Liver (tissue), 9 donors: ENCODE data around the gene CADPS. TPM values are rescaled to one million over a fixed set of nuclear protein-coding genes. Genes with fewer than 3 reads are reported as not detected.

Source experiments
- DNase-seq: peaks from one replicate; pipeline ENCODE4 v3.0.0-alpha.2; 2017; ENCODE audit warnings: low spot score
- H3K27ac ChIP-seq, 2 donors: one replicate each; pipeline ENCODE4 v1.7.0; 2013; ENCODE audit warnings: inconsistent platforms in 2 of 2, low read length in 2 of 2, control low read depth in 1 of 2, low read depth in 1 of 2, mild to moderate bottlenecking in 1 of 2
- H3K27me3 ChIP-seq, 4 donors: one replicate each; pipeline versions ENCODE4 v1.6.1 to v1.7.0; 2013; ENCODE audit warnings: low read length in 3 of 4, inconsistent platforms in 1 of 4, mild to moderate bottlenecking in 1 of 4, moderate library complexity in 1 of 4; ENCODE audit not compliant: control insufficient read depth in 4 of 4, insufficient read depth in 4 of 4
- H3K36me3 ChIP-seq, 4 donors: one replicate each; pipeline versions ENCODE4 v1.6.1 to v1.7.0; 2013; ENCODE audit warnings: low read length in 3 of 4, mild to moderate bottlenecking in 3 of 4, low read depth in 1 of 4, moderate library complexity in 1 of 4; ENCODE audit not compliant: control insufficient read depth in 4 of 4, insufficient read depth in 3 of 4
- H3K4me1 ChIP-seq, 4 donors: one replicate each; pipeline versions ENCODE4 v1.6.1 to v1.7.0; 2013; ENCODE audit warnings: low read length in 3 of 4, mild to moderate bottlenecking in 3 of 4, moderate library complexity in 1 of 4; ENCODE audit not compliant: control insufficient read depth in 4 of 4, insufficient read depth in 4 of 4
- H3K4me3 ChIP-seq, 3 donors: one replicate each; pipeline versions ENCODE4 v1.6.1 to v1.7.0; 2013; ENCODE audit warnings: low read length in 3 of 3, control low read depth in 1 of 3, low read depth in 1 of 3, mild to moderate bottlenecking in 1 of 3
- H3K9ac ChIP-seq, 2 donors: one replicate each; pipeline ENCODE4 v1.7.0; 2013; ENCODE audit warnings: low read length in 2 of 2, mild to moderate bottlenecking in 2 of 2, moderate library complexity in 2 of 2, control low read depth in 1 of 2, low read depth in 1 of 2
- H3K9me3 ChIP-seq, 4 donors: one replicate each; pipeline versions ENCODE4 v1.6.1 to v1.7.0; 2013; ENCODE audit warnings: low read length in 3 of 4; ENCODE audit not compliant: control insufficient read depth in 4 of 4
- EGR1 ChIP-seq, 2 donors: IDR thresholded peaks; 2 replicates each; pipeline ENCODE4 v1.6.1; 2016 to 2018; ENCODE audit warnings: antibody characterized with exemption in 2 of 2, low read depth in 2 of 2
- FOXA2 ChIP-seq: IDR thresholded peaks from 2 replicates; pipeline ENCODE4 v1.6.1; 2016; ENCODE audit warnings: antibody characterized with exemption
- GABPA ChIP-seq, 2 donors: IDR thresholded peaks in 1 of 2; conservative IDR thresholded peaks in 1 of 2; 2 replicates each; pipeline ENCODE4 v1.6.1; 2016; ENCODE audit warnings: antibody characterized with exemption in 2 of 2, mild to moderate bottlenecking in 1 of 2, moderate library complexity in 1 of 2
- HNF4A ChIP-seq, 2 donors: conservative IDR thresholded peaks; 2 replicates each; pipeline ENCODE4 v1.6.1; 2016; ENCODE audit warnings: antibody characterized with exemption in 2 of 2, mild to moderate bottlenecking in 2 of 2
- HNF4G ChIP-seq: IDR thresholded peaks from 2 replicates; pipeline ENCODE4 v1.6.1; 2016; ENCODE audit warnings: antibody characterized with exemption
- JUND ChIP-seq, 2 donors: IDR thresholded peaks; 2 replicates each; pipeline ENCODE4 v1.6.1; 2016; ENCODE audit warnings: antibody characterized with exemption in 2 of 2
- RAD21 ChIP-seq, 2 donors: IDR thresholded peaks; 2 replicates each; pipeline ENCODE4 v1.6.1; 2016; ENCODE audit warnings: antibody characterized with exemption in 2 of 2, mild to moderate bottlenecking in 2 of 2
- RXRA ChIP-seq, 2 donors: IDR thresholded peaks; 2 replicates each; pipeline ENCODE4 v1.6.1; 2017 to 2018; ENCODE audit warnings: antibody characterized with exemption in 2 of 2, mild to moderate bottlenecking in 1 of 2
- TAF1 ChIP-seq: conservative IDR thresholded peaks from 2 replicates; pipeline ENCODE4 v1.6.1; 2016; ENCODE audit warnings: antibody characterized with exemption, mild to moderate bottlenecking
- YY1 ChIP-seq: IDR thresholded peaks from 2 replicates; pipeline ENCODE4 v1.6.1; 2016; ENCODE audit warnings: antibody characterized with exemption, mild to moderate bottlenecking
- WGBS: extraction: QIAGEN DNeasy Blood & Tissue Kit; methylation state at CpG from one replicate; pipeline ENCODE4 v1.1.7; 2013; 5-methylcytosine and 5-hydroxymethylcytosine counted together
- polyA plus RNA-seq, 2 donors: library from polyadenylated mRNA; stranded (reverse) in 1 of 2; unstranded in 1 of 2; fragments of 200-250 nt in 1 of 2; fragments of >200 nt in 1 of 2; fragmentation: Nextera tagmentation in 1 of 2; extraction: Ambion mirVana in 1 of 2; gene quantifications; one replicate each; pipeline versions ENCODE4 v1.2.1 to v1.2.3, GENCODE V29; 2013 to 2015
- total RNA-seq, 2 donors: library from RNA; depleted of rRNA; stranded (reverse); fragments of >200 nt; gene quantifications; one replicate each; pipeline ENCODE4 v1.2.3, GENCODE V29; 2014
- TF ChIP-seq, protein P1 (sequence below): IDR thresholded peaks from 2 replicates; pipeline ENCODE4 v1.6.1; 2016; ENCODE audit warnings: antibody characterized with exemption
- TF ChIP-seq, protein P2 (sequence below): IDR thresholded peaks from 2 replicates; pipeline ENCODE4 v1.6.1; 2016; ENCODE audit warnings: antibody characterized with exemption
- TF ChIP-seq, protein P3 (sequence below): IDR thresholded peaks from 2 replicates; pipeline ENCODE4 v1.6.1; 2016; ENCODE audit warnings: antibody characterized with exemption, mild to moderate bottlenecking
- TF ChIP-seq, protein P4 (sequence below): fragments of 150-350 bp; IDR thresholded peaks from 2 replicates; pipeline ENCODE4 v1.5.1; 2017; ENCODE audit warnings: improper control_type of control experiment, low read depth, low read length; ENCODE audit not compliant: missing input control
- donor health status: healthy.
- donor health status: healthy.
- donor health status: healthy.
- donor health status: healthy.
- donor health status: healthy.

The CADPS gene
- total and polyA plus RNA-seq, 4 donors, result 0.05 to 0.37 (median 0.17) TPM; not detected in 1

DNA sequence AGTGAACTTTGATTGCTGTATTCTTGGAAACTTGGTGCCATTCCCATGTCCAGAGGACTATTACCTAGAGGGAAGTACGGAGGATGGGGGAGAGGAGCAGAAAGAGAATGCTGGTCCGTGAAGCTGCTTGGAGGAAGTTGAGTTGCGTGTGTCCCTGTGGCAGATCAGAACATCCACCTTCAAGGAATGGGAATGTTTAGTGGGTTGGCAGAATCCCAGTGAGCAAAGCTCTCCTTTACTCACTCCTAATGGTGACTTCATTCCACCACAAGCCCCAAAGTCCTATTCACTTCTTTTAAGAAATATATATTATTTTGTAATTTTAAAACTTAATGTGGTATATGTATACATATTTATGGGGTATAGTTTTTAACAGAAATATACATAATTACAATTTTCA, 254.0 kb downstream of the CADPS start:
- WGBS, result 63% methylated on average over 3 of the region's 3 CpGs
- peaks cover 0 to 10% (median 4%) of the 10 kb centered on the region in 4 donors for H3K27me3 ChIP-seq
- H3K36me3 ChIP-seq, result no peaks in the 10 kb centered on the region
- no peak overlapping the region for H3K9ac ChIP-seq
- no peaks in the 10 kb centered on the region for H3K4me1 ChIP-seq
- H3K9me3 ChIP-seq, result no peaks in the 10 kb centered on the region
- DNase-seq, result no peak
- H3K27ac ChIP-seq, result no peak overlapping the region
- TF ChIP-seq TAF1 (no peak), YY1 (no peak), JUND (IDR thresholded peaks at IDR 0.05) (no peak), RAD21 (IDR thresholded peaks at IDR 0.05) (no peak)
- TF ChIP-seq, protein P1, sequence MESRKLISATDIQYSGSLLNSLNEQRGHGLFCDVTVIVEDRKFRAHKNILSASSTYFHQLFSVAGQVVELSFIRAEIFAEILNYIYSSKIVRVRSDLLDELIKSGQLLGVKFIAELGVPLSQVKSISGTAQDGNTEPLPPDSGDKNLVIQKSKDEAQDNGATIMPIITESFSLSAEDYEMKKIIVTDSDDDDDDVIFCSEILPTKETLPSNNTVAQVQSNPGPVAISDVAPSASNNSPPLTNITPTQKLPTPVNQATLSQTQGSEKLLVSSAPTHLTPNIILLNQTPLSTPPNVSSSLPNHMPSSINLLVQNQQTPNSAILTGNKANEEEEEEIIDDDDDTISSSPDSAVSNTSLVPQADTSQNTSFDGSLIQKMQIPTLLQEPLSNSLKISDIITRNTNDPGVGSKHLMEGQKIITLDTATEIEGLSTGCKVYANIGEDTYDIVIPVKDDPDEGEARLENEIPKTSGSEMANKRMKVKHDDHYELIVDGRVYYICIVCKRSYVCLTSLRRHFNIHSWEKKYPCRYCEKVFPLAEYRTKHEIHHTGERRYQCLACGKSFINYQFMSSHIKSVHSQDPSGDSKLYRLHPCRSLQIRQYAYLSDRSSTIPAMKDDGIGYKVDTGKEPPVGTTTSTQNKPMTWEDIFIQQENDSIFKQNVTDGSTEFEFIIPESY, result no peak
- H3K4me3 ChIP-seq, result no peak overlapping the region

DNA sequence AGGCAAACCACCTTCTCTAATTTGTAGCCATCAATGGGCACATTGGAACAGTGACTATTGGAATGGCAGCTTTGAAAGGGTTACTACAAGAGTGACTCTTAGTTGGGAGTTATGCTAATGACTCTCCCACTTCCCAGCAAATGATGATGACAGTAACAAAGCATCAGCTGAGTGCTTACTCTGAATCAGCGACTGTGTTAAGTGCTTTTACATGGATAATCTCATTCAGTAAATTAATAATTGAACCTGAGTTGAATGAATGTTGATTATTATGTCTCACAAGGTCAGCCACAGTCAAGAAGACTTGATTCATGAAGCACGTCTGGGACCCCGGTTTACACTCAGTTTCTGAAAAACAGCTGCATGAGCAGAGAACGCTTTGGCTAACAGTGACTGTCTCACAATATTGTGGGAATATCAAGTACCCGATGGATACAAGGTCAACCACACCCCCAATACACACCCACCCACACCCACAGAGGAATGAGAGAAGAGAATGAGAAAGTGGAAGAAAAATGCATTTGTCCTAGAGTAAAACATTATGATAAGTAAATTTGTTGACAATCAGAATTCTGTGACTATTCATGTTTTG, 259.9 kb downstream of the CADPS start:
- TF ChIP-seq FOXA2, result no peak
- TF ChIP-seq RXRA (IDR thresholded peaks at IDR 0.05), result no peak
- TF ChIP-seq, protein P1, result no peak
- no peak for TF ChIP-seq JUND (IDR thresholded peaks at IDR 0.05)
- TF ChIP-seq GABPA (IDR thresholded peaks at IDR 0.05 in 1 of 2, conservative IDR thresholded peaks at IDR 0.05 in 1 of 2), result no peak
- TF ChIP-seq TAF1, result no peak
- no peak for TF ChIP-seq EGR1 (IDR thresholded peaks at IDR 0.05; ENCODE audit: low read depth in 2 of 2)
- no peak for TF ChIP-seq HNF4A (conservative IDR thresholded peaks at IDR 0.05)
- TF ChIP-seq HNF4G, result no peak
- no peak for TF ChIP-seq YY1
- TF ChIP-seq, protein P2, sequence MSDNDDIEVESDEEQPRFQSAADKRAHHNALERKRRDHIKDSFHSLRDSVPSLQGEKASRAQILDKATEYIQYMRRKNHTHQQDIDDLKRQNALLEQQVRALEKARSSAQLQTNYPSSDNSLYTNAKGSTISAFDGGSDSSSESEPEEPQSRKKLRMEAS, result no peak
- TF ChIP-seq, protein P3, sequence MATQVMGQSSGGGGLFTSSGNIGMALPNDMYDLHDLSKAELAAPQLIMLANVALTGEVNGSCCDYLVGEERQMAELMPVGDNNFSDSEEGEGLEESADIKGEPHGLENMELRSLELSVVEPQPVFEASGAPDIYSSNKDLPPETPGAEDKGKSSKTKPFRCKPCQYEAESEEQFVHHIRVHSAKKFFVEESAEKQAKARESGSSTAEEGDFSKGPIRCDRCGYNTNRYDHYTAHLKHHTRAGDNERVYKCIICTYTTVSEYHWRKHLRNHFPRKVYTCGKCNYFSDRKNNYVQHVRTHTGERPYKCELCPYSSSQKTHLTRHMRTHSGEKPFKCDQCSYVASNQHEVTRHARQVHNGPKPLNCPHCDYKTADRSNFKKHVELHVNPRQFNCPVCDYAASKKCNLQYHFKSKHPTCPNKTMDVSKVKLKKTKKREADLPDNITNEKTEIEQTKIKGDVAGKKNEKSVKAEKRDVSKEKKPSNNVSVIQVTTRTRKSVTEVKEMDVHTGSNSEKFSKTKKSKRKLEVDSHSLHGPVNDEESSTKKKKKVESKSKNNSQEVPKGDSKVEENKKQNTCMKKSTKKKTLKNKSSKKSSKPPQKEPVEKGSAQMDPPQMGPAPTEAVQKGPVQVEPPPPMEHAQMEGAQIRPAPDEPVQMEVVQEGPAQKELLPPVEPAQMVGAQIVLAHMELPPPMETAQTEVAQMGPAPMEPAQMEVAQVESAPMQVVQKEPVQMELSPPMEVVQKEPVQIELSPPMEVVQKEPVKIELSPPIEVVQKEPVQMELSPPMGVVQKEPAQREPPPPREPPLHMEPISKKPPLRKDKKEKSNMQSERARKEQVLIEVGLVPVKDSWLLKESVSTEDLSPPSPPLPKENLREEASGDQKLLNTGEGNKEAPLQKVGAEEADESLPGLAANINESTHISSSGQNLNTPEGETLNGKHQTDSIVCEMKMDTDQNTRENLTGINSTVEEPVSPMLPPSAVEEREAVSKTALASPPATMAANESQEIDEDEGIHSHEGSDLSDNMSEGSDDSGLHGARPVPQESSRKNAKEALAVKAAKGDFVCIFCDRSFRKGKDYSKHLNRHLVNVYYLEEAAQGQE, result no peak
- TF ChIP-seq, protein P4, sequence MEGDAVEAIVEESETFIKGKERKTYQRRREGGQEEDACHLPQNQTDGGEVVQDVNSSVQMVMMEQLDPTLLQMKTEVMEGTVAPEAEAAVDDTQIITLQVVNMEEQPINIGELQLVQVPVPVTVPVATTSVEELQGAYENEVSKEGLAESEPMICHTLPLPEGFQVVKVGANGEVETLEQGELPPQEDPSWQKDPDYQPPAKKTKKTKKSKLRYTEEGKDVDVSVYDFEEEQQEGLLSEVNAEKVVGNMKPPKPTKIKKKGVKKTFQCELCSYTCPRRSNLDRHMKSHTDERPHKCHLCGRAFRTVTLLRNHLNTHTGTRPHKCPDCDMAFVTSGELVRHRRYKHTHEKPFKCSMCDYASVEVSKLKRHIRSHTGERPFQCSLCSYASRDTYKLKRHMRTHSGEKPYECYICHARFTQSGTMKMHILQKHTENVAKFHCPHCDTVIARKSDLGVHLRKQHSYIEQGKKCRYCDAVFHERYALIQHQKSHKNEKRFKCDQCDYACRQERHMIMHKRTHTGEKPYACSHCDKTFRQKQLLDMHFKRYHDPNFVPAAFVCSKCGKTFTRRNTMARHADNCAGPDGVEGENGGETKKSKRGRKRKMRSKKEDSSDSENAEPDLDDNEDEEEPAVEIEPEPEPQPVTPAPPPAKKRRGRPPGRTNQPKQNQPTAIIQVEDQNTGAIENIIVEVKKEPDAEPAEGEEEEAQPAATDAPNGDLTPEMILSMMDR, result no peak
- no peak for DNase-seq
- H3K27me3 ChIP-seq, result peaks cover 0 to 6% (median 5%) of the 10 kb centered on the region in 4 donors
- H3K4me3 ChIP-seq, result no peak overlapping the region
- H3K4me1 ChIP-seq, result no peaks in the 10 kb centered on the region
- H3K27ac ChIP-seq, result no peak overlapping the region
- H3K9me3 ChIP-seq, result no peaks in the 10 kb centered on the region
- H3K9ac ChIP-seq, result no peak overlapping the region
- no peaks in the 10 kb centered on the region for H3K36me3 ChIP-seq
- WGBS, result 62% methylated on average over 5 of the region's 5 CpGs
